Panc1 (cell line): ENCODE measurements around the gene ACADSB.

ENCODE experiments used
- TF ChIP-seq, protein P1 (sequence below): fragments of 450-650 bp; IDR thresholded peaks from 2 replicates; pipeline ENCODE4 v1.5.1; 2017; ENCODE audit warnings: mild to moderate bottlenecking
- TF ChIP-seq, protein P2 (sequence below), 2 experiments: IDR thresholded peaks; 2 replicates each; pipeline ENCODE4 v1.6.1; 2011 to 2012; ENCODE audit warnings: low read depth in 2 of 2, control low read depth in 1 of 2, low read length in 1 of 2, mild to moderate bottlenecking in 1 of 2, moderate library complexity in 1 of 2; ENCODE audit not compliant: insufficient read depth in 1 of 2

GRCh38 chr10:123018531-123018930, 9.7 kb downstream of the ACADSB start:
- TF ChIP-seq, protein P1, sequence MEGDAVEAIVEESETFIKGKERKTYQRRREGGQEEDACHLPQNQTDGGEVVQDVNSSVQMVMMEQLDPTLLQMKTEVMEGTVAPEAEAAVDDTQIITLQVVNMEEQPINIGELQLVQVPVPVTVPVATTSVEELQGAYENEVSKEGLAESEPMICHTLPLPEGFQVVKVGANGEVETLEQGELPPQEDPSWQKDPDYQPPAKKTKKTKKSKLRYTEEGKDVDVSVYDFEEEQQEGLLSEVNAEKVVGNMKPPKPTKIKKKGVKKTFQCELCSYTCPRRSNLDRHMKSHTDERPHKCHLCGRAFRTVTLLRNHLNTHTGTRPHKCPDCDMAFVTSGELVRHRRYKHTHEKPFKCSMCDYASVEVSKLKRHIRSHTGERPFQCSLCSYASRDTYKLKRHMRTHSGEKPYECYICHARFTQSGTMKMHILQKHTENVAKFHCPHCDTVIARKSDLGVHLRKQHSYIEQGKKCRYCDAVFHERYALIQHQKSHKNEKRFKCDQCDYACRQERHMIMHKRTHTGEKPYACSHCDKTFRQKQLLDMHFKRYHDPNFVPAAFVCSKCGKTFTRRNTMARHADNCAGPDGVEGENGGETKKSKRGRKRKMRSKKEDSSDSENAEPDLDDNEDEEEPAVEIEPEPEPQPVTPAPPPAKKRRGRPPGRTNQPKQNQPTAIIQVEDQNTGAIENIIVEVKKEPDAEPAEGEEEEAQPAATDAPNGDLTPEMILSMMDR = no peak
- TF ChIP-seq, protein P2, sequence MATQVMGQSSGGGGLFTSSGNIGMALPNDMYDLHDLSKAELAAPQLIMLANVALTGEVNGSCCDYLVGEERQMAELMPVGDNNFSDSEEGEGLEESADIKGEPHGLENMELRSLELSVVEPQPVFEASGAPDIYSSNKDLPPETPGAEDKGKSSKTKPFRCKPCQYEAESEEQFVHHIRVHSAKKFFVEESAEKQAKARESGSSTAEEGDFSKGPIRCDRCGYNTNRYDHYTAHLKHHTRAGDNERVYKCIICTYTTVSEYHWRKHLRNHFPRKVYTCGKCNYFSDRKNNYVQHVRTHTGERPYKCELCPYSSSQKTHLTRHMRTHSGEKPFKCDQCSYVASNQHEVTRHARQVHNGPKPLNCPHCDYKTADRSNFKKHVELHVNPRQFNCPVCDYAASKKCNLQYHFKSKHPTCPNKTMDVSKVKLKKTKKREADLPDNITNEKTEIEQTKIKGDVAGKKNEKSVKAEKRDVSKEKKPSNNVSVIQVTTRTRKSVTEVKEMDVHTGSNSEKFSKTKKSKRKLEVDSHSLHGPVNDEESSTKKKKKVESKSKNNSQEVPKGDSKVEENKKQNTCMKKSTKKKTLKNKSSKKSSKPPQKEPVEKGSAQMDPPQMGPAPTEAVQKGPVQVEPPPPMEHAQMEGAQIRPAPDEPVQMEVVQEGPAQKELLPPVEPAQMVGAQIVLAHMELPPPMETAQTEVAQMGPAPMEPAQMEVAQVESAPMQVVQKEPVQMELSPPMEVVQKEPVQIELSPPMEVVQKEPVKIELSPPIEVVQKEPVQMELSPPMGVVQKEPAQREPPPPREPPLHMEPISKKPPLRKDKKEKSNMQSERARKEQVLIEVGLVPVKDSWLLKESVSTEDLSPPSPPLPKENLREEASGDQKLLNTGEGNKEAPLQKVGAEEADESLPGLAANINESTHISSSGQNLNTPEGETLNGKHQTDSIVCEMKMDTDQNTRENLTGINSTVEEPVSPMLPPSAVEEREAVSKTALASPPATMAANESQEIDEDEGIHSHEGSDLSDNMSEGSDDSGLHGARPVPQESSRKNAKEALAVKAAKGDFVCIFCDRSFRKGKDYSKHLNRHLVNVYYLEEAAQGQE (IDR thresholded peaks at IDR 0.05; ENCODE audit: insufficient read depth in 1 of 2, low read depth in 2 of 2, low read length in 1 of 2) = no peak
